Hematopoietic multipotent progenitor cell treated with erythropoietin and hydrocortisone succinate and interleukin-3 and kit ligand, for 15 days (in vitro differentiated cells): ENCODE measurements around the gene AMBP.

Experiments used
- DNase-seq: peaks from one replicate; pipeline ENCODE4 v3.0.0-alpha.2; 2015; ENCODE audit warnings: low spot score

AMBP gene

GRCh38 chr9:114072184-114073140 is 5.6 kb downstream of the AMBP start:
- no peak for DNase-seq

- no peak for DNase-seq
Measured at GRCh38 chr9:114071197-114071795, 6.8 kb downstream of the AMBP start.

- no peak for DNase-seq
Measured at GRCh38 chr9:114070188-114071103, 7.7 kb downstream of the AMBP start.

GRCh38 chr9:114069476-114070187 is 8.5 kb downstream of the AMBP start:
- no peak for DNase-seq

- DNase-seq = no peak
Measured at GRCh38 chr9:114065304-114065703, 12.8 kb downstream of the AMBP start.

- no peak for DNase-seq
Measured at GRCh38 chr9:114061830-114062474, 16.1 kb downstream of the AMBP start.

GRCh38 chr9:114061292-114061691 is 16.8 kb downstream of the AMBP start:
- no peak for DNase-seq

- DNase-seq = no peak
Measured at GRCh38 chr9:114060711-114061110, 17.4 kb downstream of the AMBP start.

GRCh38 chr9:114060070-114060469 is 18.0 kb downstream of the AMBP start:
- DNase-seq = no peak

- no peak for DNase-seq
Measured at GRCh38 chr9:114059047-114059803, 18.9 kb downstream of the AMBP start.

GRCh38 chr9:114058688-114059046 is 19.4 kb downstream of the AMBP start:
- DNase-seq = no peak

GRCh38 chr9:114057161-114057885 is 20.8 kb downstream of the AMBP start:
- DNase-seq = no peak

GRCh38 chr9:114056527-114056926 is 21.6 kb downstream of the AMBP start:
- no peak for DNase-seq

- no peak for DNase-seq
Measured at GRCh38 chr9:114055894-114056293, 22.2 kb downstream of the AMBP start.

GRCh38 chr9:114055061-114055460 is 23.0 kb downstream of the AMBP start:
- no peak for DNase-seq

GRCh38 chr9:114054191-114054690 is 23.9 kb downstream of the AMBP start:
- no peak for DNase-seq

GRCh38 chr9:114053246-114054005 is 24.7 kb downstream of the AMBP start:
- DNase-seq = no peak

- DNase-seq = no peak
Measured at GRCh38 chr9:114051706-114052105, 26.4 kb downstream of the AMBP start.

- no peak for DNase-seq
Measured at GRCh38 chr9:114051281-114051680, 26.8 kb downstream of the AMBP start.
